Kidney capillary endothelial cell (primary cell): ENCODE data around the gene RPS6KA3.
"Not testable (repeated sequence)": the region's sequence is repeated elsewhere in the genome, so short reads cannot be mapped to it uniquely, and the experiment has no call there.

Experiments used
- DNase-seq: peaks from one replicate; pipeline ENCODE4 v3.0.0-alpha.2; 2018; ENCODE audit warnings: low spot score

RPS6KA3 gene

DNA sequence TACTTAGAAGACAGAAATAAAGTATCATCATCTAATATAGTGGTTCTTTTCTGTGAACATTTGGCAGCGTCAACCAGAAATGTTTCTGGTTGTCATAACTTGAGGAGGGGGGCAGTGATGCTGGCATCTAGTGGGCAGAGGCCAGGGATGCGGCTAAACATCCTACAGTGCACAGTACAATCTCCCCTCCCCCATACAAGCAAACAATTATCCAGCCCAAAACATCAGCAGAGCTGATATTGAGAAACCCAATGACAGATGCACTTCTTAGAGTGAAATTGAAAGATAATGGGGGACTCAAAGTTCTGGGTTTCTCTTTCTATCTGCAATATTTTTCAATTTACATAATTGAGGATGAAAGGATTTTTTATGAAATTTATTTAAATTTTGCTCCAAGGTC lies 123.1 kb downstream of the RPS6KA3 start:
- no peak for DNase-seq

DNA sequence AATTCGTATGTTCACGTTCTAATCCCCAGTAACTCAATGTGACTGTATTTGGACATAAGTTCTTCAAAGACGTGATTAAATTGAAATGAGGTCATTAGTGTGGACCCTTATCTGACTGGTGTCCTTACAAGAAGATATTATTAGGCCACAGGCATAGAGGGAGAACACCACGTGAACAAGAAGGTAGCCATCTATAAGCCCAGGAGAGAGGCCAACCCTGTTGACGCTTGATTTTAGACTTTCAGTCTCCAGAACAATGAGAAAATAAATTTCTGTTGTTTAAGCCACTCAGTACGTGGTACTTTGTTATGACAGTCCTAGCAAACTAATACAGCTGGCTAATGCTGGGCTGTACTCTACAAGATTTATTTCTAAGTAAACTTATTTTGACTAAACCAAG lies 123.6 kb downstream of the RPS6KA3 start:
- no peak for DNase-seq

DNA sequence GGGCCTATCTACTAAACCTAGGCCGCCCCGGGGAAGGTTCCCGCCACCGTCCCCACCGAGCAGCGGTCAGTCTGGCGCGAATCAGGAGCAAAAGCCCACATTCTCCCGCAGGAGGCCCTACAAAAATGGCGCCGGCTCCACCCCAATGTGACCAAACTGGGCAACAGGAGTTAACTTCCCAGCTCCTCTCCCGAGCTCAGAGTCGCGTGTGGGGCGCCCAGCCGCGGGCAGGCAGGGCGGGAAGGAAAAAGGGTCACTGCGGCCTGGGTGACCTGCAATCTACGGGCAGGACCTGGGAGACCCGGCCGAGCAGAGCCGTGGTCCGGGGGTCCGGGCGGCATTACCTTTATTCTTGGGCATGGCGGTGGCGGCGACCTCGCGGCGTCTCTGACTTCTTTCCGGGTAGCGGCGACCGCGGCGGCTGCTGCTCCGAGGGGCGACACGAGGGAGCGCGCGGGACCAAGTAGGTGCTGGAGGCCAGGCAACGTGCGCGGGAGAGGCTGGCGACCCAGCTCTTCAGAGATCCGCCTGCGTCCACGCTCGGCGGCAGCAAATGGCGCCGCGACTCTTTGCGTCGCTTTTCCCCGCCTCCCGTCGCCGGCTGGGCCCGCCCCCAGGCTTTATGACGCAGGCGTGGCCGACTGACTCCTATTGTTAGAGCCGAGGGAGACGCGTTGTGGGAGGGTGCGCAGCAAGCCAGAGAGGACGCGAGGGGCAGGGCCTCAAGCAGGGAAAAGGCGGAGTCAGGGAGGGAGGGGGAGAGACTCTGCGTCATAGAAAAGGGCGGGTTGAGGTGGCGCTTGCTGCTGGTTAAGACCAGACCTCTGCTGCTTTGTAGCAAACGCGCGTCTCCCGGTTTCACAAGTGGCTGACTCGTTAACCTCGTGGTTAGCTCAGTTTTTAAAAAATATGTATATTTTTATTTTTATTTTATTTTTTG lies 125.2 kb downstream of the RPS6KA3 start, which contains the start of gene EIF1AX:
Gene EIF1AX, minus strand, starts transcription at position 558 of the 940 bp plus-strand sequence. Its CDS starts 198 bp downstream, at position 360.
- DNase-seq: peak; percentile 98

DNA sequence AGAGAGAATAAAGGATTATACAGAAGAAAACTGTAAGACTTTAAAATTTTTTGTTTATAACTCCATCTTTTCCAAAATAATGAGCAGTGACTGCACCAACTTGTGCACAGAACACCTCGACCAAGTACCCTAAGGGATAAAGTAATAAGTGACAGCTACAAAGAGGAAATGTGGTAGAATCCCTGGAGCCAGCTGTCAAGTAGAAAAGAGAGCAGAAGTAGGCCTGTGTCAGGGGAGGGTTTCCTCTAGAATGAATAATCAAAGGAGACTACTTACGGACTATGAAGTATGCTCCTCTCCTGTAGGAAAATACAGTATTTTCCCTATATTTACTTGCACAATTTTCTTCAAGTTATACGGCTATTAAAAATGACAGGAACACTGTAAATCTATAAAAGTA lies 126.3 kb downstream of the RPS6KA3 start:
- no peak for DNase-seq

DNA sequence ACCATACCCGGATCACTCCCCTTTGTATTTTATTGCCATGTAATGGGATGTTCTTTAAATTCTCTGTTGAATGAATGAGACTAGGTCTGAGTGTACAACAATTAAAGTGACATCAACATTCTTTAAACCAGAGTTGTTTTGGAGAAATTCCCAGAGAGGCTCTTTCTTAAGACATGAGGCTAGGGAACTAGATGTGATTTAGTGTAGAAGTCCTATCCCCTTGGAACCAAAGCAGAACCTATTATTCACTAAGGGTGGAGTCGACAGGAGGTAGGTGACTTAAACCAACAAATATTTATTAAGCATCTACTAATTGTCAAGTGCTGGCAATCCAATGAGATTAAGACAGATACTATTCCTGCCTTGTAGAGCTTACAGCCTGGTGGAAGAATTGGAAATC lies 126.7 kb downstream of the RPS6KA3 start:
- no peak for DNase-seq

DNA sequence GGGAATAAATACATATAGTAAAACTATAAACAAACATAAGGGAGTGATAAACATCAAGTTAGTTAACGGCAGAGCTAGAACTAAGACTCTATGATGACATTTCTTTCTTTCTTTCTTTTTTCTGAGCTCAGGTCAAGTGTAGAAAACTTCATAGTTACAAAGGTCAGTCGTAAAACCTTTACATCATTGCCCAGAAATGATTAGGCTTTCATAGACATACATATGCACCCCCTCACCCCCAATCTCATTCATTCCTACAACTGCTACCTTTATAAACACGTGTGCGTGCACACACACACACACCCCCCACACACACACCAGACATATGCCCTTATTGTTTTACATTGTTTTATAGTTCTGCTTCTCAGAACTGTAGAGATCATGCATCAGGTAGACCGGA lies 130.8 kb downstream of the RPS6KA3 start:
- DNase-seq: no peak

DNA sequence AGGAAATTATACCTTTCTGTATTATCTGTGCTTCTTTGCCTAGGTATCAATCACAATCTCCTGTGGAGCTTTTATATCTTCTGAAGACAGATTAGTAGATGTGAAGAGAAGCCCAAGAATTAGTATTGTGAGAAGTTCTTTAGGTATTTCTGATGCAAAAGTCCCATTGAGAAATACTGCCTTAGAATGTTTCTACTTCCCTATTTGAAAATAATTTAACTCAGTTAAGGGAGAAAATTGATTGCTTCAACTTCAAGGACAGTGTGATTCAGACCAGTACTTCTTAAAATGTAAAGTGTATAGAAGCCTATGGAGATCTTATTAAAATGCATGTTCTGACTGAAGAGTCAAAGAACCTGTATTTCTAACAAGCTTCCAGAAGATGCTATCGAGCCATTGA lies 134.0 kb downstream of the RPS6KA3 start:
- no peak for DNase-seq

DNA sequence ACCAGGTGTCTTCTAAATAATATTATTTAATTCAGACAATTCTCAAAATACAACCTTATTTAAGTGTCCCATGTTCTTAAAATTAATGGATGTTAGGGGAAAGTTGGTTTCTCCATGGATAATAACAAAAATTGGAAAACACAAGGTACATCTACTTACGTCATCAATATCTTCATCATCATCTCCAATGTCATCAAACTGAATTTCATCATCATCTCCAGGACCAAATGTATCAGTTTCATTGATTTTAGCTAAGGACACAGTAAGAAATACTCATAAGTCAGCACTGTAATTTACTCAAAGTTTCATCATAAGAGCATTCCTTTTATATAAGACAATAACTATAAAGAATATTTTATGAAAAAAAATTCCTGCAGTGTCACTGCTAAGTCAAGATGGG lies 136.4 kb downstream of the RPS6KA3 start:
- no peak for DNase-seq

DNA sequence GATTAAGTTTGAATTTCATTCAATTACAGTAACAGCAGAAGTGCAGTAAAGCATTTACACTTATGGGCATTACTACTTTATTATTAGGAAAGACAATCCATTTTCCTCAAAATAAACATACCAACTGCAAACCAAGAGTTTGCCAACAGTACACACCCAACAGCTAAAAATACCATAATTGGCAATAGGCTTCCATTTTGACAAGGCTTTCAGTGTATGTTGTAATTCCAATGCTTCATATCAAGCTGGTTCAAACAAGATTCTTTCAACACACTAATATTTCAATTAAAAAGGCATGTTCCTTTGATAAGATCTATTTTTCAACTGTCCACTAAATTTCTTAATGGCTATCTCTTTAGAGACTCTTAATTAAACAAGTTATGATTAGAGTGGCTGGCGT lies 137.2 kb downstream of the RPS6KA3 start:
- DNase-seq: no peak

DNA sequence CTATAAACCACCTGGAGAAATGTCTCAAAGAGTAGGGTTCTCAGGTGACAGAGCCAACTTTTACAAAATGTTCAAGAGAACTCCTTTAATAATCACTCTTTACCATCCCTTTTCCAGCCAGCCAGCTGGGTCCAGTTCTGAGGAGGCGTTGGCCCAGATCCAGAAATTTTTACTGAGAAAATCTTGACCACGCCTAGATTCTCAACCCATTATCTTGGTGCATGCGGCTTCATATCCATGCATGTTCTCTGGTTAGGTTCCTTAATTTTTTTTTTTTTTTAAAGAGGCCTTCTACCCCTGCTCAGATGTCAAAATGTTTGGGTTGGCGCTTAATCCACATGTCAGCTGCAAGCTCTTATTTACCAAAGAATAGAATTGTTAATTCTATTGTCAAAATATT lies 138.0 kb downstream of the RPS6KA3 start:
- no peak for DNase-seq

DNA sequence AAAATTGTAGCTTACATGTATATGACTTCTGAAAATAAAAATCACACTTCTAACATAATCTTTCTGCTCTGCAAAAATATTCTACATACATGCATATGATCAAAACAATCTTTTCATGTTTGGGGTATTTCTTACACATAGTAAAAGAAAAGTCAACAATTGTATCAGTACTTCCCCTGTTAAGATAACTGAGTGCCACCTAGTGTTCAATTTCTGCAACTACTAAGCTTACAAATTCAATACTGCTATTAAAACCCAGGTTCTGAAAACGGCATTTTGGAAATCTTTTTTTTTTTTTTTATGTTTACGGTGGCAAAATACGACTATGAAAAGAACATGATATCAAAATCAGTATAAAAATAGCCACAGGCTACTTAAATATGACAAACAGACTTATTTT lies 139.3 kb downstream of the RPS6KA3 start:
- DNase-seq: not testable (repeated sequence)

DNA sequence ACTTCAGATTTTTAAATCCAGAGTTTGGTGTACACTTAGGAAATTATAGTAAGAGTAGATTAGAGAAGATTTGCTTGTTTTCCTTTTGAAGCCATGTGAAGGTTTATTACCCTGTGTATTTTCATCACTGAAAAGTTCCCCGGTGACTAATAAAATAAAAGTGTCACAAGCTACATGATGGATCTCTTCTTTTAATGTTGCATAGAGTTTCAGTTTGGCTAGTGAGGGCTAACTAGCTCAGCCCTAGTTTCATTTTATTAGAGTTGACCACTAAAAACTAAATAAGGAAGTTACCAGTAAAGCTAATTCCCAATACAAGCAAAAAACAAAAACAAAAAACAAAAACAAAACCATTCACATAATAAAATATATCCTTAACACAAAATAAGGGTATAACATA lies 139.9 kb downstream of the RPS6KA3 start:
- DNase-seq: not testable (repeated sequence)

DNA sequence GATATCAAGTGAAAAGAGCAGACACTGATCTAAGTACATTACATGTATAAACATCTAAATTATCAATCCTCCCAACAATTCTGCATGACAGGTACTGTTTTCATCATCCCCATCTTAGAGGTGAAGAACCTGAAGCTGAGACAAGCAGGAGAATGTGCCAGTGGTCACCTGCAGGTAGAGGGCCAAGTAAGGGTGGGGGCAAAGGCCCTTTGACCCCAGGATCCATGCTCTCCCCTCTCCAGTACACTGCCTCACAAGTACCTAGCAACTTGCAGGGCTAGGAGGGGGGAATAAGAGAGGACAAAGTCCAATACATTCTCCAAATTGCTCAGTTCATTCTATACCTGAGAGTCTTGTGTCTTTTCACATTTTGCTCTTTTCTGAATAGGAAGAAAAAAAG lies 141.7 kb downstream of the RPS6KA3 start:
- DNase-seq: no peak

DNA sequence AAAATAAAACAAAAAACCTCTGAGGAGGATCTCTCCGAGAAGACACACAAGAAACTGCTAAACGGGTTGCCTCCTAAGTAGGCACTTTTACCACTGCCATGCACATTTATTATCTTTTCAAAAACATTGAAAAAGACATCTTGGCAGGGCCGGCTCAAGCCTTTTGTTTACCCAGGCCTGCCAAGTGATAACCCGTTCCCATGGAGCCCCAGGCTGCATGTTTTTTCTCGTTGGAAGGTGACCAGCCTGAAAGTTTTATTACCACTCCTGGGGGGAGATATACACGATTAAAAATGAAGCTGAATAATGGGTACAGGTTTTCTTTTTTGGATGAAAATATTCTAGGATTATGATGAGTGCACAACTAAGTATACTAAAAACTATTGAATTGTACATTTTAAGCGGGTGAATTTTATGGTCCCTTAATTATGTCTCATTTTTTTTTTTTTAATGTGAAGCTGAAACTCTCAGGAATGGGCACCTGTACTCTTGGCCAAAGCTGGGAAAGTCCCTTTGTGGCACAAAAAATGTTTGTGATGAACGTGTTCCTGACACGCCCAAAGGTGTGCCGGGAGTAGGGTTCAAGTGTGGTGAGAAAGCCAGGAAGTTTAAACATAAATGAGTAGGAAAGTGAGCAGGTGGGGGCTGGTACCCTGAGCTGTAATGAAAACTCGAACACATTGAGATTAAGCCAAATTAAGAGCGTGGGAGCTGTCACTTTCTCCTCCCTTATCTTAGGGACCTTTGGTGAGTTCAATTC lies 148.5 kb downstream of the RPS6KA3 start:
- no peak for DNase-seq

DNA sequence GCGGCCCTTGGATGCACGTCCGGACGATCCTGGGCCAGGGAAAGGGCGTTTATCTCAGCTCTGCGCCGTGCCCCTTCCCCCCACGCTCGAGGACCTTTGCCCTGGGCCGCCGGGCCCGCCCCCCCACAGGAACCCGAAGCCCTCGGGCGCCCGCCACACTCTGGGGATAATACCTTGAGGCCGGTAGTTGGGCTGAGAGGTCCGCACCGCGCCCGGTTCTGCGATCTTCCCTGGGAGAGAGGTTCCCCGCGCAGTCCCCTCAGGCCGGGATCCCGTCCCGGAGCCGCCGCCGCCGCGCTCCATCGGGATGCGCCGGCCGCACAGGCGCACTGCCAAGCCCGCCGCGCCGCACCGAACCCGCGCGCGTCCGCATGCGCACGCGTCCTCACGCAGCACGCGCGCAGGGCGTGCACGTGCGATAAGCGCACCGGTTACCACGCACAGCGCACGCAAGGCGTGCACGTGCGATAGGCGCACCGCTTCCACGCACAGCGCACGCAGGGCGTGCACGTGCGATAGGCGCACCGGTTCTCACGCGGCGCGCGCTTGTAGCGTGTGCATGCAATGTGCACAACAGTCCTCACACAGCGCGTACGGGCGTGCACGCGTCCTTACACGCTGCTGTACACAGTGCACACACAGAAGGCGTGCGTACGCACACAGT lies 150.0 kb downstream of the RPS6KA3 start, which contains the start of gene MAP7D2:
Gene MAP7D2, minus strand, starts transcription at position 331 of the 664 bp plus-strand sequence. Its CDS starts 28 bp downstream, at position 303.
- DNase-seq: no peak

DNA sequence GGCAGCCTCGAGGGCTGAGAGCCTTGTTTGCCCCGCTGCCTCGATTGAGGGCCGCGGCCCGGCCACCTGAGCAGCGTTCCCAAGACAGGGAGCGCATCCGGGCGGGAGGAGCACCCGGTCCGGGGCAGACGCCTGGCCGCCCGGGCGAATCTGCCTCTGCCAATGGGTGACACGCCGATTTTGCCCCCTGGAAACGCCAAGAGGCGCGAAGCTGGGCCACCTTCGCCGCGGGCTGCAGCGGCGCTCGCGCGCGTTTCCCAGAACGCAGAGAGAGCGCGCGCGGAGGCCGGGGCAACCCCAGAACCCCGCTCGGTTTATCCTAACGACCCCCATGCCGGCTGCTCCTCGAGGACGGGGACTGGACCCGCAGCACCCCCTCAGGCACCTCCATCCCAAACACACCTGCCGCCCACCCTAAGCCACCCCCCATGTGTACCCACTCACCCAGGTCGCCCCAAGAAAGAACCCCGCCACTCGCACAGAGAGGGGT lies 150.6 kb downstream of the RPS6KA3 start:
- no peak for DNase-seq

DNA sequence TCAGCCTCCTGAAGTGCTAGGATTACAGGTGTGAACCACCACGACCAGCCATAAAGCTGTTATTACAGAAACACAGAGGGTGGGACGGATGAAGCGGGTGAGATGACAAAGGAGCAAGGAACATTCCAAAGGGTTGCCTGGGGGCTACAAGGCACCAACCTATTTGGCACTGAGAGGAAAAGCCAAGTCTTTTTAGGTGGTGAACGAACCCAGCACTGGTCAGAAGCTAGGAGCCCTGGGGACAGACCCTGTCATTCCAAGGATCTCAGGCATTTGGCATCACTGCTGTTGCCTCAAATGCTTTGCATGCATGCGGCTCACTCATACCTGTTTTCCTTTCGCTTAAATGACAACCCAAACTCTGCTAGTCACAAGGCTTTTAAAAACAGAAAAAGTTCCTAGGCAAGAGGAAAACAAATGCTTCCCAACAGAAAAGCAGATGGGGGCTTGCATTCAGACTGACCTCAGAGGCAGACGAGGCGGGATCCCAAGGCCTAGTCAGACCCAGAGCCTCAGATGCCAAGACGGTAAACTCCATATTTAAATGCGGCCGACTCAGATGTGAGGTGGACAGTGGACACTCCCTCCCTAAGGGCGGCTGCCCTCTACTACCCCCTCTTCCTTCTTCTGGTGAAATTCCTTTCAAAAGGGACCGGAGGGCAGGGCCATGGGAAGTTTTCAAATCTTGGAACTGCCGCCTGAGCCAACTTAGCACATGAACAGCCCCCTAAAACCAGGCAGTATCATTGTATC lies 154.5 kb downstream of the RPS6KA3 start:
- no peak for DNase-seq

DNA sequence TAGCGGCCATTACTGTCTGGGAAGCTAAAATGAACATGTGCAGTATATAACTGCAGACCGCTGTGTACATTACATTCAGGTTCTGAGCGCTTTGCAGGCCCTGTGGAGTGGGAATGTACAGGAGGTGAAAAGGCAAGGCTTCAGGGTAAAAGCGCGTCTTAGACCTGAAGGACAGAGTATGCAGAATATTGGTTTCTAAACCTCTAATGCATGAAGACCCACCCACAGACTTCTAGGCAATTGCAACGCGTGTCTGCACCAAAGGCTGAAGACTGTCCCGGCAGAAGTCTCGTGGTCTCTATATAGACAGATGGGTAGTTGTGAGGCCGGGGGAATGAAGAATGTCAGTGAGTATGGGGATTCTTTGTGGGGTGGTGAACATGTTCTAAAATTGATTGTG lies 155.4 kb downstream of the RPS6KA3 start:
- no peak for DNase-seq

DNA sequence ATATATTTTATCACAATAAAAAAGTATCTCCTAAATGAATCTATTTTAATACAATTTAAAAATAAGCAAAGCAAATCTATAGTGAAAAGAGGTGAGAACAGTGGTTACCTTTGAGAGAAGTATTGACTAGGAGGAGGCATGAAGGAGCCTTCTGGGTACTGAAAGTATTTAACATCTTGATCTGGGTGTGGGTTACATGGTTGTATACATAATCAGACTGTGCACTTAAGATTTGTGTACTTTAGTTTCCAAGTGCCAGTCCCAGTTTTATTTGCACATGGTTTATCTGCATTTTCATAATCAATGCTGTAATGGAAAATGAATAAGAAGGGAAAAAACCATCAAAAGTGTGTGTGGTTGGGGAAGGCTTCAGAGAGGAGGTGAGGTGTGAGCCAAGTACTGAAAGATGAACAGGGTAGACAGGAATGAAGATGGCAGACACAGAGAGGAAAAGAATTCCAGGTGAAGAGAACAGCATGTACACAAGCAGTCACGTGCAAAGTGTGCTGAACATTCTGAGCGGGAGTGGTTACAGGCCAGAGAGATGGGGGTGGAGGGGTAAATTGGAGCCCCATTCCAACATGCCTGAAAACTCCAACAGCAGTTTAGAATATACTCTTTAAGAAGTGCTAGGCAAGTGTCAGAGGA lies 164.7 kb downstream of the RPS6KA3 start:
- DNase-seq: no peak
